MCF 10A (cell line): ENCODE results near the gene ARHGEF37. TPM values are rescaled to one million over a fixed set of nuclear protein-coding genes. Genes with fewer than 3 reads are reported as not detected.
A peak's percentile ranks its signal among the peaks of the same experiment; 100 is the strongest.

ENCODE experiments used
- BruUV-seq: library from RNA; stranded (reverse); fragments of 400-500 nt; replicated peaks from 2 replicates; lab custom pipeline; 2021; lab: Mats Ljungman, UMichigan
- CTCF ChIA-PET: fragments of 300-600 bp; sonication (Branson Sonifier 250); formaldehyde crosslinking; extraction: SDS; loops from one replicate; lab custom pipeline; 2021; ENCODE audit warnings: antibody characterized with exemption, inconsistent platforms; lab: Yijun Ruan, JAX
- POLR2A ChIA-PET: fragments of 300-600, 350-650 bp; sonication (Branson Sonifier 250); formaldehyde crosslinking; extraction: SDS; loops from one replicate; lab custom pipeline; 2020; ENCODE audit warnings: antibody characterized with exemption, inconsistent platforms; lab: Yijun Ruan, JAX
- DNase-seq: peaks from one replicate; pipeline ENCODE4 v3.0.0-alpha.2; 2018; ENCODE audit not compliant: unreplicated experiment
- H3K27ac Mint-ChIP-seq: one replicate; pipeline ENCODE4 v1.8.0; 2022; ENCODE audit warnings: mild to moderate bottlenecking, low read depth, mixed read lengths; ENCODE audit not compliant: unreplicated experiment
- H3K27me3 Mint-ChIP-seq: one replicate; pipeline ENCODE4 v1.8.0; 2022; ENCODE audit warnings: mixed read lengths; ENCODE audit not compliant: insufficient read depth, unreplicated experiment
- H3K36me3 Mint-ChIP-seq: one replicate; pipeline ENCODE4 v1.8.0; 2022; ENCODE audit warnings: mild to moderate bottlenecking, moderate library complexity, mixed read lengths; ENCODE audit not compliant: insufficient read depth, unreplicated experiment
- H3K4me1 Mint-ChIP-seq: one replicate; pipeline ENCODE4 v1.8.0; 2022; ENCODE audit warnings: mixed read lengths; ENCODE audit not compliant: insufficient read depth, unreplicated experiment
- H3K4me3 Mint-ChIP-seq: one replicate; pipeline ENCODE4 v1.8.0; 2022; ENCODE audit warnings: mild to moderate bottlenecking, moderate library complexity, mixed read lengths; ENCODE audit not compliant: unreplicated experiment
- H3K9me3 Mint-ChIP-seq: one replicate; pipeline ENCODE4 v1.8.0; 2022; ENCODE audit warnings: mixed read lengths; ENCODE audit not compliant: unreplicated experiment
- intact Hi-C: fragments of 100-400 bp; cut with micrococcal nuclease; formaldehyde crosslinking; loops from 2 replicates; pipeline ENCODE4 v1.14.1; 2022
- total RNA-seq: library from RNA; stranded (reverse); gene quantifications from 2 replicates; pipeline ENCODE4 v1.2.3, GENCODE V29; 2022
- TF ChIP-seq, protein P1 (sequence below): fragments of 200-600 bp; IDR thresholded peaks from one replicate; pipeline ENCODE4 v1.8.0; 2022; ENCODE audit warnings: antibody characterized with exemption, mild to moderate bottlenecking; ENCODE audit not compliant: unreplicated experiment

ARHGEF37 gene
- total RNA-seq, 1 experiment from 2014 or later, result 3.9 TPM

DNA sequence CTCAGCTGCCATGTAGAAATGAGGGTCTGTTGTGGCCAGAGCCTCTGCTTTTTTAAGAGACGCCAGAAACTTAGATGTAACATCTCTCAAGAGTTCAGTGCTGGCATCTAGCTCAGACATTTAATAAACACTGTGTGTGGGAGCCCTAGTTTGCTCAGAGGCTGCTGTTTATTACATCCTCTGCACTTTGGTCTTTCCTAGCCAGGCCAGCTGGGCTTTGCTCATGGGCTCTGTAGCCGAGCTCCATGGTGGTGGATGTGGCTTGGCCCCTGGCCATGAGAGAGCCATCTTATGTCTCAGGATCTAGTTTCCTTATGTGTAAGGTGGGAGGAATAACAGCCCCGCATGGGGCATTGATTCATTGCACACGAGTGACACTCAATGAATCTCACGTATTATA, 30.0 kb downstream of the ARHGEF37 start:
- peaks cover 26% of the 10 kb centered on the region for H3K4me1 Mint-ChIP-seq
- no TSS peak for BruUV-seq
- POLR2A ChIA-PET, result interaction anchor here (0.6 to 5.2 kb wide), 4 partner anchors 29 to 90 kb away, joined by 3 to 67 read pairs (median 28); partner anchors contain the start of gene ARHGEF37
- no peaks in the 10 kb centered on the region for H3K9me3 Mint-ChIP-seq
- peaks cover 39% of the 10 kb centered on the region for H3K36me3 Mint-ChIP-seq
- H3K27me3 Mint-ChIP-seq, result no peaks in the 10 kb centered on the region
- CTCF ChIA-PET, result interaction anchor here (0.6 to 4.2 kb wide), 10 partner anchors 7 to 756 kb away, joined by 3 to 72 read pairs (median 4); no protein-coding TSS in a partner anchor
- H3K4me3 Mint-ChIP-seq, result no peak overlapping the region
- no peak for DNase-seq
- no peak overlapping the region for H3K27ac Mint-ChIP-seq
- intact Hi-C loops, result no loop called here
- TF ChIP-seq, protein P1, sequence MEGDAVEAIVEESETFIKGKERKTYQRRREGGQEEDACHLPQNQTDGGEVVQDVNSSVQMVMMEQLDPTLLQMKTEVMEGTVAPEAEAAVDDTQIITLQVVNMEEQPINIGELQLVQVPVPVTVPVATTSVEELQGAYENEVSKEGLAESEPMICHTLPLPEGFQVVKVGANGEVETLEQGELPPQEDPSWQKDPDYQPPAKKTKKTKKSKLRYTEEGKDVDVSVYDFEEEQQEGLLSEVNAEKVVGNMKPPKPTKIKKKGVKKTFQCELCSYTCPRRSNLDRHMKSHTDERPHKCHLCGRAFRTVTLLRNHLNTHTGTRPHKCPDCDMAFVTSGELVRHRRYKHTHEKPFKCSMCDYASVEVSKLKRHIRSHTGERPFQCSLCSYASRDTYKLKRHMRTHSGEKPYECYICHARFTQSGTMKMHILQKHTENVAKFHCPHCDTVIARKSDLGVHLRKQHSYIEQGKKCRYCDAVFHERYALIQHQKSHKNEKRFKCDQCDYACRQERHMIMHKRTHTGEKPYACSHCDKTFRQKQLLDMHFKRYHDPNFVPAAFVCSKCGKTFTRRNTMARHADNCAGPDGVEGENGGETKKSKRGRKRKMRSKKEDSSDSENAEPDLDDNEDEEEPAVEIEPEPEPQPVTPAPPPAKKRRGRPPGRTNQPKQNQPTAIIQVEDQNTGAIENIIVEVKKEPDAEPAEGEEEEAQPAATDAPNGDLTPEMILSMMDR, result no peak

DNA sequence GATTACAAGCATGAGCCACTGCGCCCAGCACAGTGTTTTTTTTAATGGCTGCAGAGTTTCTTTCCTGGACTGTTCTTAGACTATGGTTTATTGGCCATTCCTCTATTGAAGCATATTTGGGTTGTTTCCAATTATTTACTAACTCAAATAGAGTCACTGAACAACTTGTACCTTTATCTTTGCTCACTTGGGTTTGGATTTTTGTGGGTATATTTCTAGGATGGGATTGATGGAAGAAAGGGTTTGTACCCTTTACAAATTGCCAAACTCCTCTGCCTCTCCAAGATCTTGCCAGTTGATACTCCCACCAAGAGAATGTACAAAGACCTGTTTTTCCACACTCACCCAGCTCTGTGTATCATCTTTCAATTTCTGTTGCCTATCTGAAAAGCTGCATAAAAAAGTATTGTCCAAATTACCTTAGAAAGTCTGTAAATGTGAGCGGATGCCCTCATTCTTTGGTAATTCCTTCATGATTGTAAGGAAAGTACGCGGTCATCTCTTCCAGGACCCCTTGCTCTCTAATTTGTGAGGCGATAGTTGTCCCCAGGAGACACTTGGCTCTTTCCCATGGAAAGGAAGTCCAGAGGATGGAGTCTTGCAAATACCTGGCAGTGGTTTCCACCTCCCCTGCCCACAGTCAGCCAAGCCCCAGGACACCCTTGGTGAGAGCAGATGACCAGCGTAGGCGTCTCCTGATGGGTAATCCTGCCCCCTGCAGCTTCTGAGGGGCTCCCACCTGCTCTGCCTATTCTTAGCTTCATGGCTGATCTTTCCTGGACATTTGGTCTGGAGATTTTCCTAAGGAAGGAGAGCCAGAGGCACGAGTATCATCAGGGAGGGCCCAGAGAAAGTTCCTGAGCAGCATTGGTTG, 33.0 kb downstream of the ARHGEF37 start:
- Mint-ChIP-seq H3K36me3 (peaks cover 42% of the 10 kb centered on the region), H3K27me3 (no peaks in the 10 kb centered on the region), H3K4me3 (no peak overlapping the region), H3K27ac (peak overlapping the region; percentile 9), H3K9me3 (no peaks in the 10 kb centered on the region), H3K4me1 (peaks cover 17% of the 10 kb centered on the region)
- DNase-seq, result no peak
- intact Hi-C loops, result no loop called here
- POLR2A ChIA-PET, result interaction anchor here (0.7 kb wide), 1 partner anchor 27 kb away, joined by 3 read pairs; no protein-coding TSS in a partner anchor
- CTCF ChIA-PET, result interaction anchor here (0.5 to 1.0 kb wide), 2 partner anchors 23 to 290 kb away, joined by 3 to 8 read pairs; no protein-coding TSS in a partner anchor
- BruUV-seq, result no TSS peak
- TF ChIP-seq, protein P1, result no peak

DNA sequence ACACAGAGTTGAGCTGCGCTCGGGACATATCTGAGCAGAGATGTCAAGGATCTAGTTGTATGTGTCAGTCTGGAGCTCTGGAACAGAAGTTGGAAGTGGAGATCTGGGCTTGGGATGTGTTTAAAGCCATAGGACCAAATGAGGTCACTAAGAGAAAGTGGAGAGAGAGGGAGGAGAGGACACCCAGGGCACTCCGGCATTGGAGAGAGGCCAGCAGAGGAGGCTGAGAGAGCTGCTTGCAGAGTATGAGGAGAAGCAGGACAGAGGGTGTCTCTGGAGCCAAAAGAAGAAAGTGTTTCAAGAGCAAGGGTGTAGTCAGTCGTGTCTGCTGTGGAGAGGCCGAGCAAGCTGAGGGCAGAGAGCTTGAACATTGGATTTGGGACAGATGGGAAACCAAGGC, 34.7 kb downstream of the ARHGEF37 start:
- Mint-ChIP-seq H3K9me3 (no peaks in the 10 kb centered on the region), H3K27me3 (no peaks in the 10 kb centered on the region), H3K27ac (no peak overlapping the region), H3K36me3 (peaks cover 40% of the 10 kb centered on the region), H3K4me1 (peaks cover 16% of the 10 kb centered on the region), H3K4me3 (no peak overlapping the region)
- BruUV-seq, result no TSS peak
- intact Hi-C loops, result loop anchor here (5.0 kb wide), 2 partner anchors 129 to 249 kb away; no protein-coding TSS in a partner anchor
- TF ChIP-seq, protein P1, result no peak
- DNase-seq, result no peak
- ChIA-PET CTCF (interaction anchor here (0.6 to 5.4 kb wide), 13 partner anchors 11 to 247 kb away, joined by 3 to 58 read pairs (median 3); partner anchors contain the start of genes ARHGEF37 and CSNK1A1), POLR2A (interaction anchor here (0.6 to 4.7 kb wide), 5 partner anchors 9 to 245 kb away, joined by 4 to 121 read pairs (median 56); partner anchors contain the start of genes ARHGEF37 and CSNK1A1)
